Right kidney (tissue), 1 donor: ENCODE results near the gene CCDC174.

Source experiments
- DNase-seq: peaks from one replicate; pipeline ENCODE4 v3.0.0-alpha.2; 2016

Gene CCDC174

GRCh38 chr3:14624498-14624897 lies 27.1 kb upstream of the CCDC174 start:
- DNase-seq = no peak

GRCh38 chr3:14625443-14625842 lies 26.1 kb upstream of the CCDC174 start:
- DNase-seq = no peak

- DNase-seq = no peak
These were observed 23.7 kb upstream of the CCDC174 start for GRCh38 chr3:14627815-14628214.

- DNase-seq = no peak
These were observed 23.2 kb upstream of the CCDC174 start for GRCh38 chr3:14628406-14628805.

GRCh38 chr3:14630404-14631100 lies 21.0 kb upstream of the CCDC174 start:
- DNase-seq = no peak

GRCh38 chr3:14631101-14631497 lies 20.5 kb upstream of the CCDC174 start:
- no peak for DNase-seq

- no peak for DNase-seq
These were observed 19.7 kb upstream of the CCDC174 start for GRCh38 chr3:14631687-14632441.

GRCh38 chr3:14632442-14632930 lies 19.1 kb upstream of the CCDC174 start:
- DNase-seq = no peak

GRCh38 chr3:14633417-14633816 lies 18.1 kb upstream of the CCDC174 start:
- DNase-seq = no peak

- no peak for DNase-seq
These were observed 17.6 kb upstream of the CCDC174 start for GRCh38 chr3:14633819-14634424.

- no peak for DNase-seq
These were observed 16.7 kb upstream of the CCDC174 start for GRCh38 chr3:14634763-14635400.

- DNase-seq = no peak
These were observed 15.0 kb upstream of the CCDC174 start for GRCh38 chr3:14636496-14637087.

GRCh38 chr3:14640157-14640562 lies 11.4 kb upstream of the CCDC174 start:
- no peak for DNase-seq

GRCh38 chr3:14640734-14641133 lies 10.8 kb upstream of the CCDC174 start:
- DNase-seq = no peak

- no peak for DNase-seq
These were observed 10.2 kb upstream of the CCDC174 start for GRCh38 chr3:14641346-14641745.

GRCh38 chr3:14645453-14645852 lies 6.1 kb upstream of the CCDC174 start:
- no peak for DNase-seq

- no peak for DNase-seq
These were observed 5.4 kb upstream of the CCDC174 start for GRCh38 chr3:14646131-14646573.

GRCh38 chr3:14646589-14647413 lies 4.8 kb upstream of the CCDC174 start:
- no peak for DNase-seq

- DNase-seq = no peak
These were observed 3.3 kb upstream of the CCDC174 start for GRCh38 chr3:14647976-14648955.

GRCh38 chr3:14649466-14649865 lies 2.1 kb upstream of the CCDC174 start:
- DNase-seq = no peak
